MCF 10A (cell line): Measurements from ENCODE around the gene CETN3. TPM values are rescaled to one million over a fixed set of nuclear protein-coding genes. Genes with fewer than 3 reads are reported as not detected.

Experiments used
- BruUV-seq: library from RNA; stranded (reverse); fragments of 400-500 nt; replicated peaks from 2 replicates; lab custom pipeline; 2021; lab: Mats Ljungman, UMichigan
- CTCF ChIA-PET: fragments of 300-600 bp; sonication (Branson Sonifier 250); formaldehyde crosslinking; extraction: SDS; loops from one replicate; lab custom pipeline; 2021; ENCODE audit warnings: antibody characterized with exemption, inconsistent platforms; lab: Yijun Ruan, JAX
- POLR2A ChIA-PET: fragments of 300-600, 350-650 bp; sonication (Branson Sonifier 250); formaldehyde crosslinking; extraction: SDS; loops from one replicate; lab custom pipeline; 2020; ENCODE audit warnings: antibody characterized with exemption, inconsistent platforms; lab: Yijun Ruan, JAX
- DNase-seq: peaks from one replicate; pipeline ENCODE4 v3.0.0-alpha.2; 2018; ENCODE audit not compliant: unreplicated experiment
- H3K27ac Mint-ChIP-seq: one replicate; pipeline ENCODE4 v1.8.0; 2022; ENCODE audit warnings: mild to moderate bottlenecking, low read depth, mixed read lengths; ENCODE audit not compliant: unreplicated experiment
- H3K27me3 Mint-ChIP-seq: one replicate; pipeline ENCODE4 v1.8.0; 2022; ENCODE audit warnings: mixed read lengths; ENCODE audit not compliant: insufficient read depth, unreplicated experiment
- H3K36me3 Mint-ChIP-seq: one replicate; pipeline ENCODE4 v1.8.0; 2022; ENCODE audit warnings: mild to moderate bottlenecking, moderate library complexity, mixed read lengths; ENCODE audit not compliant: insufficient read depth, unreplicated experiment
- H3K4me1 Mint-ChIP-seq: one replicate; pipeline ENCODE4 v1.8.0; 2022; ENCODE audit warnings: mixed read lengths; ENCODE audit not compliant: insufficient read depth, unreplicated experiment
- H3K4me3 Mint-ChIP-seq: one replicate; pipeline ENCODE4 v1.8.0; 2022; ENCODE audit warnings: mild to moderate bottlenecking, moderate library complexity, mixed read lengths; ENCODE audit not compliant: unreplicated experiment
- H3K9me3 Mint-ChIP-seq: one replicate; pipeline ENCODE4 v1.8.0; 2022; ENCODE audit warnings: mixed read lengths; ENCODE audit not compliant: unreplicated experiment
- CTCF ChIP-seq: fragments of 200-600 bp; IDR thresholded peaks from one replicate; pipeline ENCODE4 v1.8.0; 2022; ENCODE audit warnings: antibody characterized with exemption, mild to moderate bottlenecking; ENCODE audit not compliant: unreplicated experiment
- intact Hi-C: fragments of 100-400 bp; cut with micrococcal nuclease; formaldehyde crosslinking; loops from 2 replicates; pipeline ENCODE4 v1.14.1; 2022
- total RNA-seq: library from RNA; stranded (reverse); gene quantifications from 2 replicates; pipeline ENCODE4 v1.2.3, GENCODE V29; 2022

CETN3 gene
- total RNA-seq, 1 experiment from 2014 or later: 24.8 TPM

- ChIA-PET POLR2A (interaction anchor here (2.9 to 5.7 kb wide), 2 partner anchors 70 to 122 kb away, joined by 22 to 68 read pairs; partner anchors contain the start of genes MBLAC2 and POLR3G), CTCF (no interaction called here)
- Mint-ChIP-seq H3K4me3 (peak overlapping the region; percentile 17), H3K27me3 (no peaks in the 10 kb centered on the region), H3K9me3 (no peaks in the 10 kb centered on the region), H3K36me3 (peaks cover 38% of the 10 kb centered on the region), H3K27ac (no peak overlapping the region), H3K4me1 (peaks cover 33% of the 10 kb centered on the region)
- BruUV-seq: no TSS peak
- no peak for TF ChIP-seq CTCF
- DNase-seq: no peak
- intact Hi-C loops: no loop called here
Observed at GRCh38 chr5:90406466-90406865, 3.1 kb downstream of the CETN3 start.

GRCh38 chr5:90402521-90403255 lies 6.9 kb downstream of the CETN3 start:
- peaks cover 61% of the 10 kb centered on the region for H3K36me3 Mint-ChIP-seq
- TF ChIP-seq CTCF: no peak
- H3K4me3 Mint-ChIP-seq: no peak overlapping the region
- peaks cover 33% of the 10 kb centered on the region for H3K4me1 Mint-ChIP-seq
- CTCF ChIA-PET: no interaction called here
- no peak for DNase-seq
- intact Hi-C loops: no loop called here
- POLR2A ChIA-PET: interaction anchor here (1.1 kb wide), 1 partner anchor 8 kb away, joined by 4 read pairs; no protein-coding TSS in a partner anchor
- no peak overlapping the region for H3K27ac Mint-ChIP-seq
- no TSS peak for BruUV-seq
- no peaks in the 10 kb centered on the region for H3K27me3 Mint-ChIP-seq
- H3K9me3 Mint-ChIP-seq: no peaks in the 10 kb centered on the region

- no peak for TF ChIP-seq CTCF
- no TSS peak for BruUV-seq
- Mint-ChIP-seq H3K27me3 (no peaks in the 10 kb centered on the region), H3K36me3 (peaks cover 44% of the 10 kb centered on the region), H3K4me1 (peaks cover 11% of the 10 kb centered on the region), H3K27ac (no peak overlapping the region), H3K9me3 (no peaks in the 10 kb centered on the region), H3K4me3 (no peak overlapping the region)
- DNase-seq: no peak
- intact Hi-C loops: no loop called here
- ChIA-PET POLR2A (interaction anchor here (2.9 kb wide), 1 partner anchor 11 kb away, joined by 23 read pairs; the partner anchor contains the start of gene CETN3), CTCF (no interaction called here)
Observed at GRCh38 chr5:90399251-90399650, 10.3 kb downstream of the CETN3 start.

GRCh38 chr5:90398726-90399125 lies 10.8 kb downstream of the CETN3 start:
- H3K9me3 Mint-ChIP-seq: no peaks in the 10 kb centered on the region
- no peak overlapping the region for H3K27ac Mint-ChIP-seq
- intact Hi-C loops: no loop called here
- BruUV-seq: no TSS peak
- H3K4me1 Mint-ChIP-seq: peaks cover 11% of the 10 kb centered on the region
- DNase-seq: no peak
- H3K36me3 Mint-ChIP-seq: peaks cover 42% of the 10 kb centered on the region
- H3K27me3 Mint-ChIP-seq: no peaks in the 10 kb centered on the region
- H3K4me3 Mint-ChIP-seq: no peak overlapping the region
- CTCF ChIA-PET: interaction anchor here (1.0 kb wide), 1 partner anchor 132 kb away, joined by 3 read pairs; no protein-coding TSS in a partner anchor
- TF ChIP-seq CTCF: no peak
- POLR2A ChIA-PET: interaction anchor here (1.8 kb wide), 1 partner anchor 11 kb away, joined by 6 read pairs; the partner anchor contains the start of gene CETN3
